PC-3 (cell line): ENCODE measurements around the gene ARF4.

Experiments
- EZH2 ChIP-seq: fragments of 300-600 bp; sonication (generic); IDR thresholded peaks from one replicate; pipeline ENCODE4 v1.6.1; 2017; ENCODE audit warnings: antibody characterized with exemption, mild to moderate bottlenecking, low read length; ENCODE audit not compliant: unreplicated experiment
- TF ChIP-seq, protein P1 (sequence below): fragments of 300-600 bp; sonication (generic); conservative IDR thresholded peaks from 2 replicates; pipeline ENCODE4 v1.5.1; 2017; ENCODE audit warnings: antibody characterized with exemption, low read depth, mild to moderate bottlenecking, low read length

DNA sequence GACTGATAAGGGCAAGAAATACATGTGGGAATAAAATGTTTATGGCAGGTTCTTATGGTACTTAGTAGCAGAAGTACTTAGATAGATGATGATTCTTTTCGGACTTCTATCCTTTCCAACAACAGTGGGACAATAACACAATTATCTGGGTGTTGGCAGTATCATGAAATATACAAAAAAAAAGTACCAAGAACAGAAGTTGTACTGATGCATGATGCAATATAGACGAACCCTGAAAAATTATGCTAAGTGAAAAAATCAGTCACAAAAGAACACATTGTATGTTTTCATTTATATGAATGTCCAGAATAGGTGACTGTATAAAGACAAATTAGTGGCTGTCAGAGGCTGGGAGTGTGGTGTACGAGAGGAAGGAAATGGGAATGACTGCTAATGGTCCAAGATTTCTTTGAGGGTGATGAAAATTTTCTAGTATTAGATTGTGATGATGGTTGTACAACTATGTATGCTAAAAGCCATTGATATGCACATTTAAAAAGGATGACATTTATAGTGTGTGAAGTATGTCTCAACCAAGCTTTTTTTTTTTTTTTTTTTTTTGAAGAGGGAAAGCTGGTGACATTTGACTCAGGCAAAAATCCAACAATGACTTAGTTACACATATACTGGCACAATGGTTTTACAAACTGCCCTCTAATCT is 21.0 kb downstream of the ARF4 start:
- TF ChIP-seq, protein P1, sequence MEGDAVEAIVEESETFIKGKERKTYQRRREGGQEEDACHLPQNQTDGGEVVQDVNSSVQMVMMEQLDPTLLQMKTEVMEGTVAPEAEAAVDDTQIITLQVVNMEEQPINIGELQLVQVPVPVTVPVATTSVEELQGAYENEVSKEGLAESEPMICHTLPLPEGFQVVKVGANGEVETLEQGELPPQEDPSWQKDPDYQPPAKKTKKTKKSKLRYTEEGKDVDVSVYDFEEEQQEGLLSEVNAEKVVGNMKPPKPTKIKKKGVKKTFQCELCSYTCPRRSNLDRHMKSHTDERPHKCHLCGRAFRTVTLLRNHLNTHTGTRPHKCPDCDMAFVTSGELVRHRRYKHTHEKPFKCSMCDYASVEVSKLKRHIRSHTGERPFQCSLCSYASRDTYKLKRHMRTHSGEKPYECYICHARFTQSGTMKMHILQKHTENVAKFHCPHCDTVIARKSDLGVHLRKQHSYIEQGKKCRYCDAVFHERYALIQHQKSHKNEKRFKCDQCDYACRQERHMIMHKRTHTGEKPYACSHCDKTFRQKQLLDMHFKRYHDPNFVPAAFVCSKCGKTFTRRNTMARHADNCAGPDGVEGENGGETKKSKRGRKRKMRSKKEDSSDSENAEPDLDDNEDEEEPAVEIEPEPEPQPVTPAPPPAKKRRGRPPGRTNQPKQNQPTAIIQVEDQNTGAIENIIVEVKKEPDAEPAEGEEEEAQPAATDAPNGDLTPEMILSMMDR = no peak
- TF ChIP-seq EZH2 = no peak
